Measurements from ENCODE around the gene TMEM186.
"Not testable (repeated sequence)": the region's sequence is repeated elsewhere in the genome, so short reads cannot be mapped to it uniquely, and the experiment has no call there.

TMEM186 gene

DNA sequence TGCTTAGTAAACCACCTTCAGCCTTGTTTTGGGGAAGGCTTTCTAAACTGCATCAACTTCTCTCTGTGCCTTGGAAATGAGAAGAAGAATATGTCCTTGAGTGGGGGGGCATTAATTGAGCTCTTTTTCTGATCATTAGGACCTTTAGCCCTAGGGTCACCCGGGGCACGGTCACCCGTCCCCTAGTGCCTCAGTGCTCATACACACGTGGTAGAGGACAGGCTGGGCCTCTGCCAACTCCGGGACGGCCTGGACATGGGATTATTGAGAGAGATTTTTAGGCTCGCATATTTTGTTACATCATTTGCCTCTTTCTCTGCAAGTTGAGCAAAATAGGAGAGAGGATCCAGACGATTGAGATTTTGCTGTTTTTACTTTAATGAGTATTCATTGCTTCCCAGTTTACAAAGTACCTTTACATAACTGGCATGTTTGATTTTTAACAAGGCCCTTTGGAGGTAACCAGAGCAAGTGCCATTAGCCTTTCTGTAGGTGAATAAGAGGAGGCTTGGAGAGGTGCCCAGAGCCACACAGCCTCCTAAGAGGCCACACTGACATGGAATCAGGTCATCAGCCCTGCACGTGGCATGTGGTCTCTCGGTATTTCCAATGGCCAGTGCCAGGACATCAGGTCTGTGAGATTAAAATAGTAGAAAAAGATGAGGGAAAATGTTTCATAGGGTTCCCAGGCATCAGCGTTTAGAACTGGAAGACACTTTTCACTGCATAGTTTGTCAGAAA, 11.3 kb upstream of the TMEM186 start:
- no peak for DNase-seq

DNA sequence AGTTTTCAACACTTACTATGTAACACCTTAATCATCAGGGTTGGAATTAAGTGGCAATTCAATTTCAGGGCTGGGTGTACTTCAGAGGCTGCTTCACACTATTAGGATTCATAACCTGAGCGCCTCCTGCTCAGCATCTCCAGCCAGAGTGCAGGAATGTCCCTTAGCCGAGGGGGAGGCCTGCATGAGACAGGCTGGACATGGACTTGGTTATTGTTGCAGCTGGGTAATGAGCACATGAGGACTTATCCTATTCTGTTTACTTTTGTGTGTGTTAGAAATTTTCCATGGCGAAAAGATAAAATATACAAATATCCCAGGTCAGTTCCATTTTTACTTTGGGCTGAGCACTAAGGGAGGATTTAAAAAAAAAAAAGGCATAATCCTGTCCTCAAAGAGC, 10.6 kb upstream of the TMEM186 start:
- no peak for DNase-seq

DNA sequence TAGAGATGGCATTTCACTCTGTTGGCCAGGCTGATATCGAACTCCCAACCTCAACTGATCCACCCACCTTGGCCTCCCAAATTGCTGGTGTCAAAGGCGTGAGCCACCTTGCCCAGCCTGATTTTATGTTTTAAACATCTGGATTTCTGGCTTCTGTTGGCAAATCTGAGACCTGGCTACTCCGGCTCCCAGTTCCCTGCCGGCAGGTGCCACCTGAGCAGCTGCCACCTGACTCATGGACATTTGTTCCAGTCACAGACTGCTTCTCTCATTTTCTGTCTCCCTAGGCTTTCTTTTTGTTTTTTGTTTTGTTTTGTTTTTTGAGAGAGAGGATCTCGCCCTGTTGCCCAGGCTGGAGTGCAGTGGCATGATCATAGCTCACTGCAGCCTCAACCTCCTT, 9.8 kb upstream of the TMEM186 start:
- no peak for DNase-seq

DNA sequence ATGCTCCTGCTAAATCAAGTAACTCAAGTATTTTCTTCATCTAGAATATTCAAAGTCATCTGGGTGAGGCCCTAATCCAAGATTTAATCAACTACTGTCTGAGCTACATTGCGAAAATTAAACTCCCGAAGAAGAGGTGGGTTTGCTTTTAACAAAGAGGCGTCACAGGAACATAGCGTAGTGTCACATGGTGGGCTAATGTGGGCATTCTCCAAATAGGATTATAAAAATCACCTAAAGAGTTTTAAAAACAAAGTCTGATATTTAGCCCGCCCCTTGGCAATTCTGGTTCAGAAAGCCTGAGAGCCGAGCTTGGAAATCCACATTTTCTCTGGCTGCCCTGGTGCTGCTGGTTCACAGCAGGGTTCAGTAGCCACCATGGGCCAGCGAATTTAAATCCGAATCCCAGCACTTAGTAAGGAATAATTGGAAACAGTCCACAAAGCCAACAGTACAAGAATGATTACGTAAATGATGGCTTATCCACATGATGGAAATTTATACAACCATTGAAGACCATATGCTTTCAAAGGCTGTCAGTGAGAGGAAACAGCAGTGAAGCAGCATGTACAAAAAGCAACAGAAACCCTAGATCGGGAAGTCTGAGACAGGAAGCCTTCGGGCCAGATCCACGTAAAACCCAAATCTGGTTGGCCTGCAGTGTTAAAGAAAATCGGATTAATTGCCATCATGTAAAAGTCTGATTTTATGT, 9.0 kb upstream of the TMEM186 start:
- DNase-seq: no peak

DNA sequence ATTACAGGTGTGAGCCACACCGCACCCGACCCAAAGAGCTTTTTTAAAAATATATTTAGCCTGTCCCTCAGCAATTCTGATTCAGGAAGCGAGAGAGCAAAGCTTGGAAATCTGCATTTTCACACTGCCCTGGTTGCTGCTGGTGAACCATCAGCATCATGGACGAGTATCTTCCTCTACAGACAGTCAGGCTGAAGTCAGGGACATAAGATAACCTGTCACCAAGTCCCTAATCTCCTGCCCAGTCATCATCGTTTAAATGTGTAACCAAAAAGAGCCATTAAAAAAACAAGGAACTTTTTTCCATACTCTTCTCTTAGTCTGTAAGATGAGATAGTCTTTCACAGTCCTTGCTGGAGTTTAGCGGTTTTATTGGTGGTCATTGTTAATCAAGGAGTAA, 6.9 kb upstream of the TMEM186 start:
- DNase-seq: no peak

DNA sequence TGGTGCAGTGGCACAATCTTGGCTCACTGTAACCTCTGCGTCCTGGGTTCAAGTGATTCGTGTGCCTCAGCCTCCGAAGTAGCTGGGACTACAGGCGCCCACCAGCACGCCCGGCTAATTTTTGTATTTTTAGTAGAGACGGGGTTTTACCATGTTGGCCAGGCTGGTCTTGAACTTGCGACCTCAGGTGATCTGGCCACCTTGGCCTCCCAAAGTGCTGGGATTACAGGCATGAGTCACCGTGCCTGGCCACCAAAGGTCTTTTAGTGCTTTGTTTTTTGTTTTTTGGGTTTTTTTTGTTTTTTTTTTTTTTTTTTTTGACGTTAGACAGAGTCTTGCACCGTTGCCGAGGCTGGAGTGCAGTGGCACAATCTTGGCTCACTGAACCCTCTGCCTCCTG, 6.3 kb upstream of the TMEM186 start:
- not testable (repeated sequence) for DNase-seq

DNA sequence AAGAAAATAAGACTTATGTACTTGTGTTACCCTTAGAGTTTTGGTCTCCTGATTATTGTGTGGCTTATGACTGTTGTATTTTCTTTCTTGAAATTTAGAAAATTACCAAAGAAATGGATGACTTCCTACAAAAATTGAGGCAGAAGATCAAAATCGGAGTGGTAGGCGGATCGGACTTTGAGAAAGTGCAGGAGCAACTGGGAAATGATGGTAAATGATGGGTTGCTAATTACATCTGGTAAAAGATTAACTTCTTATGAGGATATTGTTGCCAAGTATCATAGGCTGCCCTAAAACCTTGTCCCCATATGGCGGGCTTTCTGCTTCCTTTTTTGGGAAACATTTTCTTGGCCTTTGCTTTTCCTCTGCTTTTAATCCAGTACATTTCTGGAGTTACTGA, 4.3 kb upstream of the TMEM186 start:
- DNase-seq: no peak

DNA sequence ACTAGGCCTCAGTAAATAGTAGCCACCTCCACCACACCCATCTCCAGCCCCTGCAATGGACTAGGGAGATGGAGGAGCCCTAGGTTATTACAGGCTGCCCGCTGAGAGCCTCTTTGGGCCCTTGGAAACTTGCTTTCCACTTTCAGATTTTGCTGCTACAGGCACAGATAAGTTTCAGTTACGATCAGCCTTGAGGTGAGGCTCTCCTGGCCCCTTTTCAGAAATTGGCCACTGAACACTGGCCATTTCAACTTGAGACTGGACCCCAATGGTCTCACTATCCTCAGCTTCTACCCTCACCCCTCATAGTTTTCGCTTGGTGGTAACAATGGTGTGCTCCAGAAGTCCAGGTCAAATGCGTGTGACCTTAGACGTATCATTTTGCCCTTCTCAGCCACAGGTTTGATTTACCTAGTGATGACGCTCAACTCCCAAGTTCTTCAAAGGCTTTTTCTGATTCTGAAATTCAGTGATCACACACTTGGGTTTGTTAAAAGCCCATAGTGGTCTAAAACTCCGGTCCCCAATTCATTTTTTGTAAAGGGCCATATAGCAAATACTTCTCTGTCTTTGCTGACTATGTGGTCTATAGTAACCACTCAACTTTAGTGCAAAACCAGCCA, 1.2 kb upstream of the TMEM186 start:
- DNase-seq: no peak

DNA sequence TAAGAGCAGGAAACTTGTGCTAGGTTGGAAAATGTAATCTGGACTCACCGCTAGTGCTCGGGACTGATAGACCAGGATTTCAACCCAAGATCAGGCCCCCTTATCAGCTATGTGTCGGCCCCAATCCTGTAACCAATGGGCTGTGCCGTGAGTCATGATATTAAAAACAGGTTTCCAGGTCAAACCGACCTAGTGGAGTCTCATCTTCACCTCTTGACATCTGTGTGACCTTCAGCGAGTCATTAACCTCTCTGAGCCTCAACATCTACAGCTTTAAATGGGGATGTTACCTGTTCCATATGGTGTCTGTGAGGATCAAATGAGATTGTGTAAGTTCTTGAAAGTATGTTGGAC, 712 bp upstream of the TMEM186 start:
- no peak for DNase-seq

DNA sequence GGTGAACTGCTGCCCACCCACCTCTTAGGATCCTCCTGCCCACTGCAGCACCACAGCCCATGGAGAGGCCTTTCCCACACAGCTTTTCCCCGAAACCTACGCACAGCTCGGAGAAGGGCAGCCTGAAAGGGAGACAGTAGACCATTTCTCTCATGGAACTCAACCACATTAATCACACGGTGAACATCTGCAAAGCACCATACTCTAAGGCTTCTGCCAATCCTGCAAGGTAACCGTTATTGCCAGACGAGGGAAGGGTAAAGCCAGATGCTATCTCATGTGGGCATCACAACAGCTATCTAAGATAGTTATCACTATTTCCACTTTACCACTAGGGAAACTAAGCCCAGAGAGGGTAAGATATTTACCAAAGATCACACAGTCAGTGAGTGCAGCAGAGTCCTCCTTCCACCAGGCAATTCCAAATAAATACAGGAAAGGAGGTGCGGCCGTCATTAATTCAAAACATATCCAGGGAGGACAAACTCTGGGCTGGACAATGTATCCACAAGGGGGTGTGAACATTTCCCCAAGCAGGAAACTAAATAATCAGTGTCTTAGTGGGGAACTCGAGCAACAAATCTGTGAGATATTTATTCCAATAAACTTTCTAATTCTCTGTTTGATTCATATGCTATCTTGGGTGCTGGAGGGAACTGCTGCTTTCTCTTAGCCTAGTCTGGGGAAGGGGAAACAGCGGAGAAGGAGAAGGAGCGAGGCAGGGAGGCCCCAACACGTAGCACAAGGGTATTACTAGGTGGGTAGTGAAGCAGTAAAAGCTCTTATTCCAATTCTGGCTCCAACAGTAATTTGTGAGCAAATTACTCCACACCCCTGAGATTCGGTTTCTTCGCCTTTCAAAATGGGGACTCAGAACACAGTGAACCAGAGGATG, 723 bp downstream of the TMEM186 start:
- DNase-seq: no peak

DNA sequence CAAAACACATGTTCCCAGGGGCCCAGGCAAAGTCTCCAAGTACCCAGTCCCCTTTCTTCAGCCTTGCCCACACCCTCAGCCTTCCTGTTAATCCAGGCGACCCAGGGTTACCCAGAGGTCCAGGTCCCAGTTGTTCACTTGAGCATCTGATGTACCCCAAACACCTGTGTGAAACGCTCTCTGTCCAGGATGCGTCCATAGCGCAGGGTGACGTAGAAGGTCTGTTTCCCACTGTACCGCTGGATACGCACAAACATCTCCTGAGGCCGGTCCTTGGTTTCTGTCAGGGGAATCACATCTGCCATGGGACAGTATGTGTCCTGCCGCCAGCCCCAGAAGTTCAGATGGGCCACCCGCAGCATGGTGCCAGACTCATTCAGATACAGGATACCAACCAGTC, 1.6 kb downstream of the TMEM186 start:
- DNase-seq: no peak

DNA sequence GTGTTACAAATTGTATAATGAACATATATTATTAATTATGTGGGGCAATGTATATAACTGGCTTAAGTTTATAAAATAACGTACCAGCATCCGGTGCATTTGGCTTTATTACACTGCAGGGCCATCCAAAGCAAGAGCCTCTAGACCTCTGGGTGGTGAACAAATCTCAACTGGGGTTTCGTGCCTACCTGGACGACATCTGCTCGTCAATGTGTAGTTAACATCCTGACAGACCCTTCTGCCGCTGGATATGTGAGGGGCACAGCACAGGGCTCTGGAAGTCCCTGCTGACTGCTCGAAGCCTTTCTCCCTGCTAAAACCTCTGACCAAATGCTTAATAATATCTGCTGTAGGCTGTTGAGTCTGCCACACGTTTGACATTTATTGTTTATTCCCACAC, 2.3 kb downstream of the TMEM186 start:
- DNase-seq: no peak

DNA sequence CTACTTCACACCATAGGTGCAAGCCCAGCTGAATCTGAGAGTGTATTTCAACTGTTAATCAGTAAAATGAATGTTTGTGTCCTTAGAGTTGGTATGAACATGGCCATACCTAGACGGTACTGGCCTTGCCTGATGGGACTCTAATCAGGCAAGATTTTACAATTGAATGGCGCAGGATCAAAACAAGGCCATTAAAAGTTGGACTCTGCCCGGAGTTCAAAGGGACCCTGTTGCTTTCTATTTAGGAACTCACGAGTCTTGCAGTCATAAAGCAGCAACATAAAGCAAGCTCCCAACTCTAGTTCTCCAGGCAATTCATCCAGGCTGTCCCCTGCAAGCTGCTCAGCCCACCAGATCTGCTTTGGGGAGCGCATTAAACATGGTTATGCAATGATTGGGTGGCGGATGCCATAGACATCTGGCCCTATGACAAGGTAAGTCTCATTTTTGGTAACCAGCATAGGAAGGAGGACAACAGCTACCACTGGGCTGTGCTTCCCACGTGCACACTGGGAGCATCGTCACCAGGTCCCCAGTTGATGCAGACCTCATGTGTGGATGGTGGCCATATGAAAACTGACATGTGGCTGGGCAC, 8.8 kb downstream of the TMEM186 start:
- no peak for DNase-seq

DNA sequence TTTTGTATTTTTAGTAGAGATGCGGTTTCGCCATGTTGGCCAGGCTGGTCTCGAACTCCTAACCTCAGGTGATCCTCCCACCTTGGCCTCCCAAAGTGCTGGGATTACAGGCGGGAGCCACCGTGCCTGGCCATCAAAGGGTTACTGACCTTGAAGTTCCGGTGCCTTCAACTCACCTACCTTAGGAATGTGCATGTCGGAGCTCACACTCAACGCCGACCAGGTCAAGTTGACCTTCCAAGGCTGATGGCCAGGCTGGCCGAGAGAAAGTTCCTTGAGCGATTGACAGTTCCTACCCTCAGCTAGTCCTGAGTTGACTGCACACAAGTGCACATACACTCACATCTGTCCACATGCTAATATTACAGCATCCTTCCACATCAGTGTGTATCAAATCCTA, 11.1 kb downstream of the TMEM186 start:
- not testable (repeated sequence) for DNase-seq

DNA sequence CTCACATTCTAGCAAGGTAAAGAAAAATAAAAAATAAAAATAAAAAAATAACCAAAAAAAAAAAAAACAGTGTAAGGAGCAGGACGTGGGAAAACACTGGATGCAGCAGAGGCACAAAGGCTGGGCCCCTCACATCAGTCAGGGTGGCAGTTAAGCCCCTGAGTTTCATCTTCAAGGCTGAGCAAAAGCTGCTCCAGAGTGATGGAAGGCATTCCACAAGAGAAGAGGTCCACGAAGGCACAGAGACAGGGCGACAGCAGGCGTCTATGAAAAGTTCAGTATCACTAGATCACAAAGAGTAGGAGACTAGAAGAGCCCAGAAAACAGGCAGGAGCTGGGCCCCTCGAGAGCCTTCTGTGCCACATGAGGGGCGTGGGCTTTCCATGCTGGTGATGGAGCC, 12.0 kb downstream of the TMEM186 start:
- no peak for DNase-seq

DNA sequence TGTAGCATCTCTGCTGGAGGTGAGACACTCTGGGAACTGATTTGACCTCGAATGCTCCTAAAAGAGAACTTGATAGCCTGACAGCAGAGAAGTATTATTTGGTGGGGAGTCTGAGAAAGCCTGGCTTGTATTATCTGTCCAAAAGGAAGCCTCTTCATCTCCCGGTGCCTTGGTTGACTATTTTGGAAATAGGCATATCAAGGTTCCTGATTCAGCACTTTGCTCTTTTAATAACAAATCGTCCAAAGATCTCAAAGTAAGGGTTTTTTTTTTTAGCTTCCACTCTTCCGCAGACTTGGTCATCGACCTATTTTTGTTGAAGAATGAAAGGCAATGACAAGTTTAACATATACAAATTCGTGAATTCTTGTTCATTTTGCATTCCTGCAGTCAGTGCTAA, 14.8 kb downstream of the TMEM186 start:
- DNase-seq: no peak

DNA sequence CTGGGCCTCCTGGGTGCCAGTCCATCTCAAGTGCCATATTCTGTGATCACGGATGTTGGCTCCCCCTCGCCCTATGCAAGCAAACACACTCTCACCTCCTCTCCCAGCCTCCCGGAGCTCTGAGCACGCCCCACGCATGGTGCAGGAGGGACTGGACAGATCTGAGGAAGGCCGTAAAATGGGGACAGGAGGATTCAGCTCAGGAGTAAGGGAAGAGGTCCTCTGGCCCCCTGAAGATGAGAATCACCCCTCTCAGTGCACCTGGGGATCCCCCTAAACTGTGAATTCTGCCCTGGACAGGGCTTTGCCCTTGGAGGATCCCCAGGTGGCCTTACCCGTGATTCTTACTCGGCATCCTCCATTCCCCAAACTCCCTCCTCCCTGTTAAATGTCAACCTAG, 15.6 kb downstream of the TMEM186 start:
- DNase-seq: no peak

DNA sequence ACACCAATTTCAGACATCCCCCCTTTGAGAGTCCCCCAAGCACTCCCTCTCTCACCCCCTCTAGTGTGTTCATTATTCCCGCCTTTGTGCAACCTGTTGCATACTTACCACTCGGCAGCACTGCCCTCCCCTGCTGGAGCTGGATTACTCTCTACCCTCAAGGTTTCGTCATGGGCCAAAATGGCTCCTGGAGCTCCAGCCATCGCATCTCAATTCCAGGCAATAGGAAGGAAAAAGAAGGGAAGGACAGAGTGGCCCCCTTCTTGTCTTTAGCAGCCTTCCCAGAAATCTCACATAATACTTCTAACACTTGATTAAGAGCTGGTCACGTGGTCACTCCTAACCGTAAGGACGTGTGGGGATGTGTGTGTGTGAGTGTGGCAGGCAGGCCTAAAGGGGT, 20.2 kb downstream of the TMEM186 start:
- DNase-seq: no peak

DNA sequence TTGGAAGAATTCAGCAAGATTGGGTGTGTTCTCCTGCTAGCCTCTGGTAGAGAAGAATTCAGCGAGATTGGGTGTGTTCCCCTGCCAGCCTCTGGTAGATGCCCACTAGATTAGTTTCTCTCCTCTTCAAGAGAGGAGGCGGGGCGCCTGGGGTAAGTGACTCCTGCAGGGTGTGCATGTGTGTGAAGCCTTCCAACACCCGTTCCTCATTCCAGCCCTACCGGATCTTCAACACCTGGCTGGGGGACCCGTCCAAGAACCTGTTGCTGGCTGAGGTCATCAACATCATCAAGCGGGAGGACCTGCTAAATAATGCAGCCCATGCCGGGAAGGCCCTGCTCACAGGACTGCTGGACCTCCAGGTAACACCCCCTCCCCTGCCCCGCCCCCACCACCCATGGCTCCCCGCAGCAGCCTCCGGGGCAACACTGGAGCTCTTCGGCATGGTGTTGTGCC, 21.3 kb downstream of the TMEM186 start:
- DNase-seq: no peak

DNA sequence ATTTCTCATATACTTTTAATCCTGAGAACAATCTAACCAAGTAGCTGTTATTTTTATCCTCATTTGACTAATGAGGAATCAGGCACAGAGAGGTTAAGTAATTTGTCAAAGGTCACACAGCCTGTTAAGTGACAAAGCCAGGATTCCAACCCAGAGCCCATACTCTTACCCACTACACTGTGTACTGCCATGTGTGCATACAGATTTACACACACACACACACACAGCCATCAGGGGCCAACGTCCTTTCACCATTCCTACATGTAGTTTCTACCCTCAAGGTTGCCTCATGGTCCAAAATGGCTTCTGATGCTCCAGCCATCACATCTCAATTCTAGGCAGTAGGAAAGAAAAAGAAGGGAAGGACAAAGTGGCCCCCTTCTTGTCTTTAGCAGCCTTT, 22.1 kb downstream of the TMEM186 start:
- DNase-seq: no peak

DNA sequence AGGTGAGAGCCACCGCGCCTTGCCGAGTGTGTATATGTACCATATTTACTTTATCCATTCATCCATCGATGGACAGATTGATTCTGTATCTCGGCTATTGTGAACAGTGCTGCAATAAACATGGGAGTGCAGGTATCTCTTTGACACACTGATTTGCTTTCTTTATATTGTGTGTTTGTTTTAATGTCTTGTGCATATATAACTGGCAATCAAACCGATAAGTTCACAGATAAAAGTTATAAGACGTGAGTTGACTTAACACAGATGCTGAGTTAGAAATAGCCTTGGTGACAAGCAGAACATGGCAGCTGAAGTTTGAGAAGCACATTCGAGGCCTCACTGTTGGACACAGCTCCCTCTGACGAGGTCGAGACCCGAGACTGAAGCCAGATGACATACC, 23.2 kb downstream of the TMEM186 start:
- no peak for DNase-seq

DNA sequence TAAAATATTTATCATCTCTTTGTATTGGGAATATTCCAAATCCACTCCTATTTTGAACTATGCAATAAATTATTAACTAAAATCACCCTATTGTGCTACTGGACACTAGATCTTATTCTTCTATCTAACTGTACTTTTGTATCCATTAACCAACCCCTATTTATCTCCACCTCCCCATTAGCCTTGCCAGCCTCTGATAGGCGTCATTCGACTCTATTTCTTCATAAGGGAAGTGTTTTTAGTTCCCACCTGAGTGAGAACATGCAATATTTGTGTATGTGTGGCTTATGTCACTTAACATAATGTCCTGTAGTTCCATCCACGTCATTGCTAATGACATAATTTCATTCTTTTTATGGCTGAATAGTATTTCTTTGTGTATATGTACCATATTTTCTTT, 23.9 kb downstream of the TMEM186 start:
- no peak for DNase-seq

DNA sequence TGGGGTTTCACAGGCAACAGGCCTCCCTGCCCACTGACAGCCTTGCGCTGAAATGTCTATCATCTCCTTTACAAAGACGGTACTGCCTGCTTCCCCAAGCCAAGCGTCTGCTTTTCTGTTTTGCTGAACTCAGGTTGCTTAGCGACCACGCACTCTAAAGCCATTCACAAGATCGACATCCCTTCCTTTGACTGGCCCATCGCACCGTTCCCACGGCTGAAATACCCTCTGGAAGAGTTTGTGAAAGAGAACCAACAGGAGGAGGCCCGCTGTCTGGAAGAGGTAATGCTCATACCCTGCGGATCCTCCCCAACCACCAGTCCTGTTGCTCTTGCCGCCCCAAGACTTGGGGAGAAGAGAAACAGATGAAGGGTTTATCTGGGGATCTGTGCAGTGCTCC, 28.7 kb downstream of the TMEM186 start:
- DNase-seq: no peak

Data from NCI-H2171 treated with DMSO at 0.1 percent for 48 hours (cell line).